Adipose tissue (tissue), 3 donors: ENCODE data around the gene ADARB2. TPM values are rescaled to one million over a fixed set of nuclear protein-coding genes. Genes with fewer than 3 reads are reported as not detected.
"Not testable (repeated sequence)": the region's sequence is repeated elsewhere in the genome, so short reads cannot be mapped to it uniquely, and the experiment has no call there.

Experiments used
- H3K27ac ChIP-seq: one replicate; pipeline ENCODE4 v1.5.1; 2013; ENCODE audit warnings: low read depth, low read length
- WGBS, 3 donors: extraction: QIAGEN DNeasy Blood & Tissue Kit; methylation state at CpG; one replicate each; pipeline ENCODE4 v1.1.7; 2013; 5-methylcytosine and 5-hydroxymethylcytosine counted together
- polyA plus RNA-seq, 3 donors: library from polyadenylated mRNA; stranded (reverse); fragments of 200-250 nt; gene quantifications; one replicate each; pipeline ENCODE4 v1.2.3, GENCODE V29; 2013
- donor health status: healthy with polysubstance abuse.
- donor health status: Bipolar disorder and iron deficiency.
- donor health status: healthy.

Gene ADARB2
- polyA plus RNA-seq, 3 donors = 0.31 to 1.9 (median 0.56) TPM

GRCh38 chr10:1343176-1343575, 394.1 kb downstream of the ADARB2 start:
- 66 to 78% (median 70%) methylated on average over 5 of the region's 5 CpGs for whole genome bisulfite sequencing, 3 donors
- no peak overlapping the region for H3K27ac ChIP-seq

- H3K27ac ChIP-seq = not testable (repeated sequence)
- WGBS, 3 donors = 96 to 97% (median 96%) methylated on average over 14 of the region's 14 CpGs
These were observed 396.3 kb downstream of the ADARB2 start for GRCh38 chr10:1341052-1341451.

GRCh38 chr10:1339396-1339795, 397.9 kb downstream of the ADARB2 start:
- H3K27ac ChIP-seq = no peak overlapping the region
- WGBS, 3 donors = 47 to 59% (median 57%) methylated on average over 6 of the region's 6 CpGs

- 51 to 66% (median 55%) methylated on average over 4 of the region's 4 CpGs for WGBS, 3 donors
- no peak overlapping the region for H3K27ac ChIP-seq
These were observed 401.7 kb downstream of the ADARB2 start for GRCh38 chr10:1335642-1336041.

GRCh38 chr10:1333981-1334380, 403.3 kb downstream of the ADARB2 start:
- no peak overlapping the region for H3K27ac ChIP-seq
- 90 to 94% (median 94%) methylated on average over 15 of the region's 15 CpGs for WGBS, 3 donors

GRCh38 chr10:1331560-1331959, 405.8 kb downstream of the ADARB2 start:
- H3K27ac ChIP-seq = no peak overlapping the region
- WGBS, 3 donors = 92 to 98% (median 94%) methylated on average over 1 of the region's 1 CpG

GRCh38 chr10:1329622-1330021, 407.7 kb downstream of the ADARB2 start:
- H3K27ac ChIP-seq = no peak overlapping the region
- 84 to 89% (median 86%) methylated on average over 9 of the region's 9 CpGs for whole genome bisulfite sequencing, 3 donors

- 73 to 77% (median 75%) methylated on average over 5 of the region's 5 CpGs for WGBS, 3 donors
These were observed 408.2 kb downstream of the ADARB2 start for GRCh38 chr10:1328981-1329614.

GRCh38 chr10:1328161-1328823, 409.0 kb downstream of the ADARB2 start:
- no peak overlapping the region for H3K27ac ChIP-seq
- 51 to 80% (median 77%) methylated on average over 15 of the region's 15 CpGs for WGBS, 3 donors

More at GRCh38 chr10:1328981-1329614, 408.2 kb downstream of the ADARB2 start:
- no peak overlapping the region for H3K27ac ChIP-seq

- H3K27ac ChIP-seq = no peak overlapping the region
- WGBS, 3 donors = 82 to 94% (median 94%) methylated on average over 13 to 15 of the region's 15 CpGs
These were observed 409.6 kb downstream of the ADARB2 start for GRCh38 chr10:1327759-1328158.

GRCh38 chr10:1326514-1326913, 410.8 kb downstream of the ADARB2 start:
- WGBS, 3 donors = 78 to 87% (median 85%) methylated on average over 9 to 20 of the region's 20 CpGs
- not testable (repeated sequence) for H3K27ac ChIP-seq

GRCh38 chr10:1324903-1325302, 412.4 kb downstream of the ADARB2 start:
- WGBS, 3 donors = 60 to 77% (median 65%) methylated on average over 10 of the region's 10 CpGs
- no peak overlapping the region for H3K27ac ChIP-seq

- H3K27ac ChIP-seq = no peak overlapping the region
- 46 to 73% (median 71%) methylated on average over 6 of the region's 6 CpGs for WGBS, 3 donors
These were observed 413.4 kb downstream of the ADARB2 start for GRCh38 chr10:1323951-1324350.

- H3K27ac ChIP-seq = no peak overlapping the region
- 59 to 63% (median 62%) methylated on average over 3 of the region's 3 CpGs for WGBS, 3 donors
These were observed 416.5 kb downstream of the ADARB2 start for GRCh38 chr10:1320739-1321320.

- WGBS, 3 donors = 29 to 47% (median 31%) methylated on average over 8 of the region's 8 CpGs
- no peak overlapping the region for H3K27ac ChIP-seq
These were observed 420.5 kb downstream of the ADARB2 start for GRCh38 chr10:1316809-1317143.

- H3K27ac ChIP-seq = no peak overlapping the region
- 55 to 74% (median 67%) methylated on average over 16 of the region's 16 CpGs for whole genome bisulfite sequencing, 3 donors
These were observed 421.1 kb downstream of the ADARB2 start for GRCh38 chr10:1316121-1316808.

GRCh38 chr10:1315178-1315577, 422.1 kb downstream of the ADARB2 start:
- no peak overlapping the region for H3K27ac ChIP-seq
- WGBS, 3 donors = 57 to 83% (median 82%) methylated on average over 9 to 10 of the region's 10 CpGs

- WGBS, 3 donors = 68 to 90% (median 85%) methylated on average over 7 of the region's 7 CpGs
- no peak overlapping the region for H3K27ac ChIP-seq
These were observed 425.6 kb downstream of the ADARB2 start for GRCh38 chr10:1311726-1312125.

- 52 to 67% (median 65%) methylated on average over 9 of the region's 9 CpGs for WGBS, 3 donors
- H3K27ac ChIP-seq = no peak overlapping the region
These were observed 427.0 kb downstream of the ADARB2 start for GRCh38 chr10:1310271-1310789.
